GM12873 (cell line): ENCODE measurements around the gene PPP2R5C.

ENCODE experiments used
- TF ChIP-seq, protein P1 (sequence below): IDR thresholded peaks from 2 replicates; pipeline ENCODE4 v1.5.1; 2012; ENCODE audit warnings: low read depth, mild to moderate bottlenecking, moderate library complexity, low read length, control low read depth; ENCODE audit not compliant: insufficient read depth; ENCODE audit errors: missing control alignments

Gene PPP2R5C

DNA sequence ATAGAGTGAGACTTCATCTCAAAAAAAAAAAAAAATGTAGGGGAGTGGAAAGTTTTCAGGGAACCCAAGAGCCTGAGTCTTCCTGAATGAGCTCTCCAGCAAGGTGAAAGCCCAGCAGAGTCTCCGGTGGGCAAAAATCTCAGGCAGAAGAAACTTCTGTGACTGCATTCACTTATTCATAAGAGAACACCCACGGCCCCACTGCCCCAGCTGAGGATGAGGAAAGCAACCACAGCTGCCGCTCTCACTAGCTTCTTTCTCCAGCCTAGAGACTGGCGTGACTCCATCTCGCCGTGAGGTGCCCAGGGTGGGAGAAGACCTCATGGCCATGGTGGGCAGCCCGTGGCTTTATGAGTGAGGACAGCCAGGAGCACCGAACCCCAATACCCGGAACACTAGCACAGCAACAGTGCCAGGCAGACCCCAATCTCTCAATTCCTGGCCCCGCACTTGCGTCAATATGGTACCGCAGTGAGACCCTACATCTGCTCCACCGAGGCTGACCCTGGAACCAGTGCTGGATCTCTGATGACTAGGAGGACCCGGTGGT is 173.2 kb downstream of the PPP2R5C start:
- TF ChIP-seq, protein P1, sequence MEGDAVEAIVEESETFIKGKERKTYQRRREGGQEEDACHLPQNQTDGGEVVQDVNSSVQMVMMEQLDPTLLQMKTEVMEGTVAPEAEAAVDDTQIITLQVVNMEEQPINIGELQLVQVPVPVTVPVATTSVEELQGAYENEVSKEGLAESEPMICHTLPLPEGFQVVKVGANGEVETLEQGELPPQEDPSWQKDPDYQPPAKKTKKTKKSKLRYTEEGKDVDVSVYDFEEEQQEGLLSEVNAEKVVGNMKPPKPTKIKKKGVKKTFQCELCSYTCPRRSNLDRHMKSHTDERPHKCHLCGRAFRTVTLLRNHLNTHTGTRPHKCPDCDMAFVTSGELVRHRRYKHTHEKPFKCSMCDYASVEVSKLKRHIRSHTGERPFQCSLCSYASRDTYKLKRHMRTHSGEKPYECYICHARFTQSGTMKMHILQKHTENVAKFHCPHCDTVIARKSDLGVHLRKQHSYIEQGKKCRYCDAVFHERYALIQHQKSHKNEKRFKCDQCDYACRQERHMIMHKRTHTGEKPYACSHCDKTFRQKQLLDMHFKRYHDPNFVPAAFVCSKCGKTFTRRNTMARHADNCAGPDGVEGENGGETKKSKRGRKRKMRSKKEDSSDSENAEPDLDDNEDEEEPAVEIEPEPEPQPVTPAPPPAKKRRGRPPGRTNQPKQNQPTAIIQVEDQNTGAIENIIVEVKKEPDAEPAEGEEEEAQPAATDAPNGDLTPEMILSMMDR = no peak

DNA sequence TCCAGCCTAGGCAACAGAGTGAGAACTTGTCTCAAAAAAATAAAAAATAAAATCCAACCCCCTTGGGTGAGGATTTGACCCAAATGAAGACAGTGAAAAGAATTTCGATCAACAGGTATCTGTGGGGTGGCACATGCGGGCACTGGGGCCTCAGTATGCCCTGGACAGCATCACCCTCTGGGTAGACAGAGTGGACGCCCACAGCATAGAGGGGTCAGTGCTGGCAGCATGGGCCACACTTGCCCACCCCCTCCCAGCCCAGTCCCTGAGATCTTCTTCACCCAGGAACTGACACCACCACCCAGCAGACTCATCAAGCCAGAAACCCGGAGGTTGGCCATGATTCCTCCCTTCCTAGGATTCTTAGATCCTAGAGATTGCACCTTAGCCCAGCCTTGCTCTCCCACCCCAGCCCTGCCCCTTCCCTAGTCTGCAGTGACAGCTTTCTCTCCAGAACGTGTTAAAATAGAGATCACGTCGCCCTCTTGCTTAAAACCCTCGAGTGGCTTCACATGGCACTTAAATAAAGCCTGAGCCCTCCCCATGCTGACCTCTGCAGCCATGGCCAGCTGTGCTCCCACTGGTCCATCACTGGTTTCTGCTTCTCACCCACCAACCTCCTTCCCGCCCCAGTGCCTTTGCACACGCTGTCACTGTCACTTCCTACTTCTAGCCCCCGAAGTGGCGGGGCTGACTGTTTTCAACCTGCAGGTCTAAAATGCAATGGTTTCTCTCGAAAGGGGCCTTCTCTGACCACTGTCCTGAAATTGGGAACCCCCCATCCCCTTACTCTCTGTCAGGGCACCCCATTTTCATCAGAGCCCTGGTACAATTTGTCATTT is 176.6 kb downstream of the PPP2R5C start:
- TF ChIP-seq, protein P1 = no peak

DNA sequence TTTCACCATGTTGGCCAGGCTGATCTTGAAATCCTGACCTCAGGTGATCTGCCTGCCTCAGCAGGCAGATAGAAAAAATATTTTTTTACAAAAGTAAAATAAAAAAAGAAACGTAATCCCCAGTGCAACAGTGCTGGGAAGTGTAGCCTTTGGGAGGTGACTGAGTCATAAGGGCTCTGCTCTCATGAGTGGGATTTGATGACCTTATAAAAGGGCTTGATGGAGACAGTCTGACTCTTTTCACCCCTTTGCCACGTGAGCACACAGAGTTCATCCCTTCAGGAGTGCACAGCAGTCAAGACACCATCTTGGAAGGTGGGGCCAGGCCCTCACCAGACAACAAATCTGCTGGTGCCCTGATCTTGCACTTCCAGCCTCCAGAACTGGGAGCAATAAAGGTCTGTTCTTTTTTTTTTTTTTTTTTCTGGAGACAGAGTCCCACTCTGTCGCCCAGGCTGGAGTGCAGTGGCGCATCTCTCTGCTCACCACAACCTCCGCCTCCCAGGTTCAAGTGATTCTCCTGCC is 178.2 kb downstream of the PPP2R5C start:
- TF ChIP-seq, protein P1 = no peak

GRCh38 chr14:101944451-101944850 is 182.9 kb downstream of the PPP2R5C start:
- TF ChIP-seq, protein P1 = no peak

DNA sequence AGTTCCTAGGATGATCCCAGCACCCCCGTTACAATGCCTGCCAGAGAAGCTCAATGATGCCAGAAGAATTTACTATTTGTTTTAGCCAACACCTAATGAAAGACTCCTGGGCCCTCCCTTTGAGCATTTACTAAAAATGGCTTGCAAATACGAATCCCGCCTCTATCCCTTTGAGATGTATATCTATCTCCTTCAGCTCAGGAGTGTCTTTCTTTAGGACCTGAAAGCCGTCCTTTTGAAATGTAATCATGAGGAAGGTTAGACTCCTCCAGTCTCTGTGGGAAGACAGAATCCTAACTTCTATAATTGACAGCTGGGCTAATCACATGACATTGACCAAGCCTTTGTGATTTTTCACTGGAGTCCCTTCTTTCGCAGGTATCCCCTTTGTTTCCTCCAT is 183.7 kb downstream of the PPP2R5C start:
- TF ChIP-seq, protein P1 = no peak

GRCh38 chr14:101947577-101947903 is 186.0 kb downstream of the PPP2R5C start:
- TF ChIP-seq, protein P1 = no peak

GRCh38 chr14:101947904-101948665 is 186.6 kb downstream of the PPP2R5C start:
- TF ChIP-seq, protein P1 = no peak
